HG03469 (cell line): Measurements from ENCODE around the gene PKP3.
"Not testable (repeated sequence)": the region's sequence is repeated elsewhere in the genome, so short reads cannot be mapped to it uniquely, and the experiment has no call there.

ENCODE experiments used
- ATAC-seq: cut with Tn5 transposase; IDR thresholded peaks from one replicate; pipeline ENCODE4 v1.9.1; 2021; ENCODE audit warnings: mild to moderate bottlenecking, moderate library complexity, moderate number of reproducible peaks; ENCODE audit not compliant: unreplicated experiment

Gene PKP3

GRCh38 chr11:394034-394857 lies at the start of gene PKP3:
Gene PKP3 (plus strand): TSS chr11:394209. CDS start chr11:394293, 84 bp downstream.
- ATAC-seq, result no peak

GRCh38 chr11:344836-345578 lies 49.0 kb upstream of the PKP3 start:
- ATAC-seq, result no peak

- ATAC-seq, result no peak
Observed at GRCh38 chr11:346529-346928, 47.5 kb upstream of the PKP3 start.

- not testable (repeated sequence) for ATAC-seq
Observed at GRCh38 chr11:349270-349954, 44.6 kb upstream of the PKP3 start.

GRCh38 chr11:350033-350722 lies 43.8 kb upstream of the PKP3 start:
- ATAC-seq, result not testable (repeated sequence)

GRCh38 chr11:350723-351255 lies 43.2 kb upstream of the PKP3 start:
- no peak for ATAC-seq

GRCh38 chr11:351411-351810 lies 42.6 kb upstream of the PKP3 start:
- ATAC-seq, result no peak

- no peak for ATAC-seq
Observed at GRCh38 chr11:352456-353031, 41.5 kb upstream of the PKP3 start.

GRCh38 chr11:353179-353873 lies 40.7 kb upstream of the PKP3 start:
- no peak for ATAC-seq

GRCh38 chr11:355581-356458 lies 38.2 kb upstream of the PKP3 start:
- no peak for ATAC-seq

GRCh38 chr11:356610-357009 lies 37.4 kb upstream of the PKP3 start:
- ATAC-seq, result no peak

GRCh38 chr11:357582-357981 lies 36.4 kb upstream of the PKP3 start:
- ATAC-seq, result no peak

GRCh38 chr11:358129-358800 lies 35.7 kb upstream of the PKP3 start:
- no peak for ATAC-seq

GRCh38 chr11:359181-359714 lies 34.8 kb upstream of the PKP3 start:
- no peak for ATAC-seq

- ATAC-seq, result no peak
Observed at GRCh38 chr11:360326-361280, 33.4 kb upstream of the PKP3 start.

GRCh38 chr11:362642-363442 lies 31.2 kb upstream of the PKP3 start:
- ATAC-seq, result no peak
